Activated T-helper 9 cell treated with anti-CD3 and anti-CD28 coated beads, Interleukin-2, amount 50 U/mL, for 16 hours (primary cell): Measurements from ENCODE around the gene UBE2Q2.
"Not testable (repeated sequence)": the region's sequence is repeated elsewhere in the genome, so short reads cannot be mapped to it uniquely, and the experiment has no call there.

Experiments
- DNase-seq: peaks from one replicate; pipeline ENCODE4 v3.0.0-alpha.2; 2020; ENCODE audit warnings: low read depth

UBE2Q2 gene

GRCh38 chr15:75823860-75824613 is 19.2 kb upstream of the UBE2Q2 start:
- no peak for DNase-seq

- no peak for DNase-seq
Observed at GRCh38 chr15:75827691-75828090, 15.6 kb upstream of the UBE2Q2 start.

DNA sequence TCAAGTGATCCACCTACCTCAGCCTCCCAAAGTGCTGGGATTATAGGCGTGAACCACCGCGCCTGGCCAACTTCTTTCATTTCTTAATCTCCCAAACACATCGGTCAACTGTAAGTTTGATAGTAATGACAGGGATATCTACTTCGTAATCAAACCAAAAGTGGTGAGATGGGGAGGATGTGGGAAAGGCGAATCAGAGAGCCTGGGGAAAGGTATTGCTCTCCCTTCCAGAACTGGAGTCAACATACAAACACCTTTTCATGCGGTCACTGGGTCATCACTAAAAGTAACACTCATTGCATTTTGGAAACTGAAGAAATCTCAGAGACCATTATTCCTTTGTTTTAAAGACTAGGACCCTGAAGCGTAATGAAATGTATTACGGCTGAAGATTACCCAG is 14.8 kb upstream of the UBE2Q2 start:
- no peak for DNase-seq

GRCh38 chr15:75830910-75831805 is 12.1 kb upstream of the UBE2Q2 start:
- DNase-seq = no peak

- DNase-seq = no peak
Observed at GRCh38 chr15:75831806-75832102, 11.5 kb upstream of the UBE2Q2 start.

DNA sequence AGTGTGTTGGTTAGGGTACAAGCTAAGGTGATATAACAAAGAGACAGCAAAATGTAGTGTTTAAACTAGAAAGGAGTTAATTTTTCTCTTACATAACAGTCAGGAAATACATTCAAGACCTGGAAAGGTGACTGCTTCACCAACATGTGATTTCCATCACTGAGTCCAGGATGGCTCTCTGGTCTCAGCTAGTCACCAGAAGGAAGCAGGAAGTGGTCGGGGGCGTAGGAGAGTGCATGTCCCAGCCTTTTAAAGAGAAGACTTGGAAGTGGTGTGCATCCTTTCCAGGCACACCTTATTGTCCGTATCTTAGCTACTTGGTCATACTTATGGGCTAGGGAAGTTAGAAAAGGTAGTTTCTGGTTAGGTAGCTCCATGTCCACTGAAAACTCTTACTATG is 11.1 kb upstream of the UBE2Q2 start:
- DNase-seq = no peak

DNA sequence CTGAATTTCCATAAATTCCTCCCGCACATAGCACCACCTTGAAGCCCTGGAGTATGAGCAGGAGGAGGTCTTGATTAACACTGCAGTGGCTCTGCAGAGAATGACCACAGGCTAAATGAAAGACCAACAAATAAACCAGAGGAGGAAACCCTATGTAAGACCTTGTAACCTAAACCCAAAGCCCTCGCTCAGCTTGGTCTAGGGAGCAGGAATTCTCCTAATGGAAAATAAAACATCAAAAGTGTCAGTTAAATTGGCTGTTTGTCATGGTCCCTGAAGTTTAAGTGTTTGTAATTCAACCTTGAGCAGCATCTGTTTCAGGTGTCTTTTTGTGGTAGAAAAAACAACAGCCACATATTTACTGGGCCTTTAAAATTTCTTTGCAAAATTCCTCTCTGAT is 9.2 kb upstream of the UBE2Q2 start:
- DNase-seq = no peak

GRCh38 chr15:75835990-75836958 is 7.0 kb upstream of the UBE2Q2 start:
- no peak for DNase-seq

DNA sequence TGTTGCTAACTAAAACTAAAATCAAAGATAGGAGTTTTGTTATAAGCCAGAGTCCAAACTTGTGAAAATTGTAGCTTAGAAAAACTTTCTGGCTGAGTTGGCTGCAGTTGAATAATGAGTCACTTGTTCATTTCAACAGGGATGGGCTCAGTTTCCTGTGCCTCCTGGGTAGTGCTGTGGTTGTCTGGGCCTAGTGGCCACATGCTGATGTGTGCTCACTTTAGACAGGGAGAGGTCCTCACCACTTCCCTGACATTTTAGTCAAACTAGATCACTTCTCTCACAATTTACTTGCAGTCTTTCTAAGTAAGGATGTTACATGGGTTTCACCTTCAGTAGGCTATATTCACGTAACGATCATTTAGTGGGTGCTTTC is 6.3 kb upstream of the UBE2Q2 start:
- peak; percentile 5 for DNase-seq

DNA sequence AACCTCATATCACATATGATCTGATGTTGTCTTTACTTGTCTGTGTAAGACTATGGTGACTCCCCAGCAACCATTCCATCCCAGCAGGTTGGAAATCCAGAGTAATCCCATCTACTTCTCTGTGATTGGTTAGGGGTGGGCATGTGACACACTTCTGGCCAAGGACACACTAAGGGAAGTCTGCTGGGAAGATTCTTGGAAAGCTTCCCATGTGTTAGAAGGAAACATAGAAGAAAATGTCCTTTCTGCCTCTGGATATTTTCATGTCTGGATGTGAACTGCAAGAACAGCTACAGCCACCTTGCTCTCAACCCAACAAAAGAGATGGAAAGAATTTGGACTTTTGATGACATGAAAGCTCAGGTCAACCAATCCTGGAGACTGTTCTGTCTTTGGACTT is 2.6 kb upstream of the UBE2Q2 start:
- no peak for DNase-seq

DNA sequence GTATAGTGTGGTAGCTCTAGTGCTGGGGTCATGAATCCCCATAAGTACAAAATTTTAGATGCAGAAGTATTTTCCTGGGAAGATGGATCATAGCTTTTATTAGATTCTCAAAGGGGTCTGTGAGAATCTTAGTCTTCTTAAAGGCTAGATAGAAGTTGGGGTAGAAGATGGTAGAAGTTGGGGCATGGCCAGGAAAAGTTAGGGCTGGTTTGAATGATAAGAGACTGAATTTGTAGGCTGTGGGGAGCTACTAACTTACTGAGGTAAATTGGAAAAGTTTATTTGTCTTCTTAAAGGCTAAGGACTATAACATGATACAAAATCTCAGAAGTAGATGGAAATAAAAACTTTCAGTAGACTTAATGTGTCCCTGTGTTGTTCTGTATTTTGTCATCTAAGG is 1.6 kb upstream of the UBE2Q2 start:
- no peak for DNase-seq

DNA sequence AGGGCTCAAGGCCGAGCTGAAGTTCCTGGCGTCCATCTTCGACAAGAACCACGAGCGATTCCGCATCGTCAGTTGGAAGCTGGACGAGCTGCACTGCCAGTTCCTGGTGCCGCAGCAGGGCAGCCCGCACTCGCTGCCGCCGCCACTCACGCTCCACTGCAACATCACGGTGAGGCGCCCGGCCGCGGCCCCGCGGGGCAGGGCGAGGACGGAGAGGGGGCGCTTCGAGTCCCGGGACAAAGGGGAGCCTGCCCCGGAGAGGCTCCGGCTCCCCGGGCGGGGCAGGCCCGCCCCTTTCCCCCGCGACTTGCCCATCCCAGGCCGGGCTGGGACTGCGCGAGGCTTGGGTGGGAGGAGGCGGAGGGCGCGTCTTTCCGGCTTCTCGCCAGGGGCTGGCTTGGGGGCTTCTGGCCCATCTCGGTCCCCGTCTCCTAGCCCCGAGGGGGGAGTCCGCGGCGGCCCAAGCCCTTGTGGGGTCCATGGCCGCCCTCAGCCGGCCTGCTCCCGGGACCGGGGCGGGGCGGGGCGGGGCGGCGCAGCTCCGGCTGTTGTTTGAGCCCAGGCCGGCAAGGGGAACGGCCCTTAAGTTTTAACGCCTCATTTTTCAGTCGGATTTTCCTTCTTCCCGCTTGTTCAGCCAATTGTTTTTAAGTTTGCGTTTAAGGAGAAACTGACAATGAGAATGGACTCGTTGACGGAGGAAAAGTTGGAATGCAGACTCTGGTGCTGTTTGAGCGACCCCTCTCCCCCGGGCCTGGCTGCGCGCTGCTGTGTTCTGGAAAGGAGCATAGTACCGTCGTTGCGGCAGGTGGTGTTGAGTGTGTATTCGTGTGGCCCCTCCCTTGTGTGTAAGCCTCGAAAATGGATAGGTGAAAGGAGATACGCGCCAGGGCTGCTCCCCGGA is 683 bp downstream of the UBE2Q2 start:
- peak; percentile 42 for DNase-seq

- DNase-seq = no peak
Observed at GRCh38 chr15:75844629-75845335, 1.5 kb downstream of the UBE2Q2 start.

- no peak for DNase-seq
Observed at GRCh38 chr15:75849167-75849566, 5.9 kb downstream of the UBE2Q2 start.

GRCh38 chr15:75850708-75851107 is 7.5 kb downstream of the UBE2Q2 start:
- DNase-seq = no peak

GRCh38 chr15:75851566-75851965 is 8.3 kb downstream of the UBE2Q2 start:
- DNase-seq = not testable (repeated sequence)

DNA sequence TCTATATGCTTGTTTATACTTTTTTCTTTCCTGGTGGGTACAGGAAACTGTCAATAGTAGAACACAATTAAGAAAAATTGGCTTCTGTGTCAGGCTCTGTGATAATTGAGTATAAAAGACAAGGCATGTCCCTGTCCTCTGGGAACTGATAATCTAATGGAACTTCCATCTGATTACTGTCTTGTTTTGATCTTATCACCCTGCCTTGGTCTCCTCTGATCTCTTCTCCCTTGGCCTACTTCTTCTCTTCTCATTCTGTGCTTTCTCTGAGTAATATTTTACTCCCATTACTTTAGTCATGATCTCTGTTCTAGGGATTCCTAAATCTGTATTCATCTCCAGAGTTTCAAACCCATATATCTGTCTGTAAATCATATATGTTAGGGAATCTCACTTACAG is 14.6 kb downstream of the UBE2Q2 start:
- no peak for DNase-seq

- no peak for DNase-seq
Observed at GRCh38 chr15:75861750-75862402, 18.6 kb downstream of the UBE2Q2 start.

GRCh38 chr15:75862796-75863195 is 19.5 kb downstream of the UBE2Q2 start:
- DNase-seq = no peak
